H1 (cell line): ENCODE data around the gene CHCHD1.
A peak's percentile ranks its signal among the peaks of the same experiment; 100 is the strongest.

Experiments
- CTCF ChIP-seq, 3 experiments: IDR thresholded peaks; 1 replicate in 2 of 3; 2 replicates in 1 of 3; pipeline versions ENCODE4 v1.5.1 to v1.6.1; 2011; ENCODE audit warnings: low read length in 3 of 3, mild to moderate bottlenecking in 3 of 3, inconsistent platforms in 2 of 3, low read depth in 1 of 3, moderate library complexity in 1 of 3; ENCODE audit not compliant: insufficient read depth in 1 of 3; ENCODE audit errors: control extremely low read depth in 1 of 3
- EZH2 ChIP-seq: fragments of 200-600 bp; sonication (generic); IDR thresholded peaks from 2 replicates; pipeline ENCODE4 v1.7.1; 2012; ENCODE audit warnings: low read depth, mild to moderate bottlenecking, moderate library complexity, low read length, inconsistent platforms; ENCODE audit not compliant: severe bottlenecking
- KDM1A ChIP-seq: fragments of 200-600, 300-600 bp; sonication (generic); IDR thresholded peaks from 2 replicates; pipeline ENCODE4 v1.7.1; 2016; ENCODE audit warnings: mild to moderate bottlenecking, low read length, borderline replicate concordance
- POLR2A ChIP-seq, 2 experiments: IDR thresholded peaks; 1 replicate in 1 of 2; 2 replicates in 1 of 2; pipeline ENCODE4 v1.6.1; 2011; ENCODE audit warnings: low read depth in 2 of 2, low read length in 2 of 2, mild to moderate bottlenecking in 2 of 2; ENCODE audit errors: control extremely low read depth in 1 of 2
- TEAD4 ChIP-seq: IDR thresholded peaks from 2 replicates; pipeline ENCODE4 v1.6.1; 2012; ENCODE audit warnings: low read depth, low read length, inconsistent platforms, mixed read lengths

GRCh38 chr10:73799899-73800559, 18.2 kb downstream of the CHCHD1 start:
- TF ChIP-seq KDM1A: no peak
- TF ChIP-seq POLR2A (IDR thresholded peaks at IDR 0.05; ENCODE audit: control extremely low read depth in 1 of 2, low read depth in 2 of 2, low read length in 2 of 2): peak in 1 of 2 experiments; percentile 9; a peak in 1 of 3 replicates
- TF ChIP-seq CTCF (IDR thresholded peaks at IDR 0.05; ENCODE audit: control extremely low read depth in 1 of 3, insufficient read depth in 1 of 3, low read depth in 1 of 3, low read length in 3 of 3): no peak
- no peak for TF ChIP-seq EZH2
- TF ChIP-seq TEAD4: no peak
